Activated naive CD8-positive, alpha-beta T cell treated with anti-CD3 and anti-CD28 coated beads, Interleukin-2, amount 50 U/mL, for 24 hours (primary cell): Measurements from ENCODE around the gene MYADML2.
A peak's percentile ranks its signal among the peaks of the same experiment; 100 is the strongest.

Experiments used
- ATAC-seq: fragments of 150-1000 bp; cut with Tn5 transposase; one replicate; pipeline ENCODE4 v1.10.0; 2021
- DNase-seq: peaks from one replicate; pipeline ENCODE4 v3.0.0; 2021
- H3K27ac Mint-ChIP-seq: one replicate; pipeline ENCODE4 v1.8.0; 2021; ENCODE audit warnings: mild to moderate bottlenecking, mixed read lengths
- H3K27me3 Mint-ChIP-seq: one replicate; pipeline ENCODE4 v1.8.0; 2021; ENCODE audit warnings: mixed read lengths
- H3K36me3 Mint-ChIP-seq: one replicate; pipeline ENCODE4 v1.8.0; 2021; ENCODE audit warnings: low read depth, mixed read lengths
- H3K4me1 Mint-ChIP-seq: one replicate; pipeline ENCODE4 v1.8.0; 2021; ENCODE audit warnings: mixed read lengths
- H3K4me3 Mint-ChIP-seq: one replicate; pipeline ENCODE4 v1.8.0; 2021; ENCODE audit warnings: mild to moderate bottlenecking, moderate library complexity, mixed read lengths
- H3K9me3 Mint-ChIP-seq: one replicate; pipeline ENCODE4 v1.8.0; 2021; ENCODE audit warnings: mixed read lengths

MYADML2 gene

GRCh38 chr17:81909966-81910839, 36.8 kb downstream of the MYADML2 start:
- Mint-ChIP-seq H3K4me1 (peaks cover 3% of the 10 kb centered on the region), H3K4me3 (peak overlapping the region; percentile 81), H3K36me3 (peaks cover 13% of the 10 kb centered on the region), H3K27ac (peak overlapping the region; percentile 64), H3K27me3 (no peaks in the 10 kb centered on the region), H3K9me3 (no peaks in the 10 kb centered on the region)
- ATAC-seq (no peak), DNase-seq (no peak)

- peaks cover 3% of the 10 kb centered on the region for H3K4me1 Mint-ChIP-seq
- peaks cover 9% of the 10 kb centered on the region for H3K36me3 Mint-ChIP-seq
- DNase-seq (no peak), ATAC-seq (no peak)
- H3K27me3 Mint-ChIP-seq: no peaks in the 10 kb centered on the region
- H3K4me3 Mint-ChIP-seq: peak overlapping the region; percentile 11
- no peak overlapping the region for H3K27ac Mint-ChIP-seq
- H3K9me3 Mint-ChIP-seq: no peaks in the 10 kb centered on the region
These were observed 37.8 kb downstream of the MYADML2 start for GRCh38 chr17:81909231-81909630.

- no peaks in the 10 kb centered on the region for H3K9me3 Mint-ChIP-seq
- no peak for ATAC-seq
- no peak for DNase-seq
- H3K27ac Mint-ChIP-seq: no peak overlapping the region
- H3K27me3 Mint-ChIP-seq: no peaks in the 10 kb centered on the region
- H3K4me1 Mint-ChIP-seq: peaks cover 3% of the 10 kb centered on the region
- peaks cover 9% of the 10 kb centered on the region for H3K36me3 Mint-ChIP-seq
- no peak overlapping the region for H3K4me3 Mint-ChIP-seq
These were observed 38.2 kb downstream of the MYADML2 start for GRCh38 chr17:81908793-81909192.

- Mint-ChIP-seq H3K4me3 (no peak overlapping the region), H3K27ac (no peak overlapping the region), H3K9me3 (no peaks in the 10 kb centered on the region), H3K27me3 (no peaks in the 10 kb centered on the region), H3K36me3 (peaks cover 4% of the 10 kb centered on the region), H3K4me1 (peaks cover 4% of the 10 kb centered on the region)
- ATAC-seq (no peak), DNase-seq (no peak)
These were observed 39.6 kb downstream of the MYADML2 start for GRCh38 chr17:81907219-81908145.

- Mint-ChIP-seq H3K9me3 (no peaks in the 10 kb centered on the region), H3K4me1 (peaks cover 2% of the 10 kb centered on the region), H3K36me3 (peaks cover 2% of the 10 kb centered on the region), H3K27ac (no peak overlapping the region), H3K27me3 (no peaks in the 10 kb centered on the region), H3K4me3 (no peak overlapping the region)
- DNase-seq: no peak
- ATAC-seq: no peak
These were observed 40.4 kb downstream of the MYADML2 start for GRCh38 chr17:81906476-81907218.

- DNase-seq: no peak
- Mint-ChIP-seq H3K36me3 (peaks cover 5% of the 10 kb centered on the region), H3K4me1 (peaks cover 4% of the 10 kb centered on the region), H3K9me3 (no peaks in the 10 kb centered on the region), H3K27me3 (peaks cover 4% of the 10 kb centered on the region), H3K4me3 (no peak overlapping the region), H3K27ac (no peak overlapping the region)
- ATAC-seq: no peak
These were observed 41.0 kb downstream of the MYADML2 start for GRCh38 chr17:81905993-81906392.

- no peak for ATAC-seq
- Mint-ChIP-seq H3K4me3 (no peak overlapping the region), H3K27me3 (peaks cover 7% of the 10 kb centered on the region), H3K36me3 (peaks cover 8% of the 10 kb centered on the region), H3K9me3 (no peaks in the 10 kb centered on the region), H3K4me1 (peaks cover 6% of the 10 kb centered on the region), H3K27ac (no peak overlapping the region)
- no peak for DNase-seq
These were observed 41.6 kb downstream of the MYADML2 start for GRCh38 chr17:81905424-81905875.

- H3K9me3 Mint-ChIP-seq: no peaks in the 10 kb centered on the region
- H3K27ac Mint-ChIP-seq: no peak overlapping the region
- ATAC-seq (no peak), DNase-seq (no peak)
- H3K36me3 Mint-ChIP-seq: peaks cover 11% of the 10 kb centered on the region
- peaks cover 6% of the 10 kb centered on the region for H3K4me1 Mint-ChIP-seq
- peaks cover 7% of the 10 kb centered on the region for H3K27me3 Mint-ChIP-seq
- H3K4me3 Mint-ChIP-seq: no peak overlapping the region
These were observed 42.2 kb downstream of the MYADML2 start for GRCh38 chr17:81904600-81905423.

- Mint-ChIP-seq H3K36me3 (peaks cover 11% of the 10 kb centered on the region), H3K9me3 (no peaks in the 10 kb centered on the region), H3K4me3 (no peak overlapping the region), H3K4me1 (peaks cover 6% of the 10 kb centered on the region), H3K27ac (no peak overlapping the region), H3K27me3 (peaks cover 7% of the 10 kb centered on the region)
- no peak for DNase-seq
- no peak for ATAC-seq
These were observed 43.0 kb downstream of the MYADML2 start for GRCh38 chr17:81903896-81904599.

- peaks cover 10% of the 10 kb centered on the region for H3K36me3 Mint-ChIP-seq
- DNase-seq: no peak
- no peak overlapping the region for H3K27ac Mint-ChIP-seq
- no peaks in the 10 kb centered on the region for H3K9me3 Mint-ChIP-seq
- no peak for ATAC-seq
- H3K4me3 Mint-ChIP-seq: no peak overlapping the region
- H3K4me1 Mint-ChIP-seq: peaks cover 6% of the 10 kb centered on the region
- peaks cover 7% of the 10 kb centered on the region for H3K27me3 Mint-ChIP-seq
These were observed 43.6 kb downstream of the MYADML2 start for GRCh38 chr17:81903415-81903831.

- Mint-ChIP-seq H3K4me3 (no peak overlapping the region), H3K36me3 (peaks cover 11% of the 10 kb centered on the region), H3K4me1 (peaks cover 6% of the 10 kb centered on the region), H3K27me3 (peaks cover 7% of the 10 kb centered on the region), H3K27ac (no peak overlapping the region), H3K9me3 (no peaks in the 10 kb centered on the region)
- DNase-seq (no peak), ATAC-seq (no peak)
These were observed 44.2 kb downstream of the MYADML2 start for GRCh38 chr17:81902653-81903414.

- peak; percentile 37 for ATAC-seq
- Mint-ChIP-seq H3K9me3 (no peaks in the 10 kb centered on the region), H3K4me3 (no peak within 1 kb of the TSS), H3K27ac (no peak within 1 kb of the TSS), H3K27me3 (peaks cover 7% of the 10 kb centered on the region), H3K4me1 (peaks cover 6% of the 10 kb centered on the region), H3K36me3 (peaks cover 12% of the 10 kb centered on the region)
- DNase-seq: no peak
These were observed 44.9 kb downstream of the MYADML2 start, which contains the start of gene NPB for GRCh38 chr17:81902023-81902652. TSS of gene NPB (plus strand) at chr17:81902238. CDS start at chr17:81902278, 40 bp downstream.
